K562 (cell line): Measurements from ENCODE around the gene PPP1R15A. TPM values are rescaled to one million over a fixed set of nuclear protein-coding genes. Genes with fewer than 3 reads are reported as not detected.

ENCODE experiments used
- ATF7 ChIP-seq: fragments of 450-650 bp; IDR thresholded peaks from 2 replicates; pipeline ENCODE4 v1.7.1; 2014; ENCODE audit warnings: mild to moderate bottlenecking, moderate library complexity
- BCOR ChIP-seq: fragments of 450-650 bp; IDR thresholded peaks from 2 replicates; pipeline ENCODE4 v1.6.1; 2016
- CBFA2T3 ChIP-seq: fragments of 450-650 bp; IDR thresholded peaks from 2 replicates; pipeline ENCODE4 v1.6.1; 2017
- CC2D1A ChIP-seq: fragments of 450-650 bp; IDR thresholded peaks from 2 replicates; pipeline ENCODE4 v1.6.1; 2017; ENCODE audit warnings: mild to moderate bottlenecking
- CSDE1 ChIP-seq, 2 experiments: fragments of 450-650 bp; IDR thresholded peaks; 2 replicates each; pipeline ENCODE4 v1.6.1; 2016; ENCODE audit warnings: mild to moderate bottlenecking in 1 of 2
- EP400 ChIP-seq: fragments of 450-650 bp; IDR thresholded peaks from 2 replicates; pipeline ENCODE4 v1.6.1; 2017; ENCODE audit warnings: antibody characterized with exemption, mild to moderate bottlenecking, moderate library complexity
- EZH2 ChIP-seq: IDR thresholded peaks from 2 replicates; pipeline ENCODE4 v1.6.1; 2012; ENCODE audit warnings: low read depth, mild to moderate bottlenecking, inconsistent platforms, low read length, borderline replicate concordance
- HMBOX1 ChIP-seq: sonication (generic); IDR thresholded peaks from 2 replicates; pipeline ENCODE4 v1.6.1; 2016
- MTA2 ChIP-seq: fragments of 450-650 bp; IDR thresholded peaks from 2 replicates; pipeline ENCODE4 v1.6.1; 2016; ENCODE audit warnings: low read depth
- NFATC3 ChIP-seq: fragments of 450-650 bp; IDR thresholded peaks from 2 replicates; pipeline ENCODE4 v1.6.1; 2017; ENCODE audit warnings: mild to moderate bottlenecking
- RAD51 ChIP-seq: fragments of 450-650 bp; IDR thresholded peaks from 2 replicates; pipeline ENCODE4 v1.7.1; 2016; ENCODE audit warnings: low read depth, mild to moderate bottlenecking, borderline replicate concordance
- RB1 ChIP-seq: fragments of 450-650 bp; IDR thresholded peaks from 2 replicates; pipeline ENCODE4 v1.6.1; 2017; ENCODE audit warnings: low read depth, mild to moderate bottlenecking
- RBM25 ChIP-seq: fragments of 200-400 bp; formaldehyde crosslinking; IDR thresholded peaks from 2 replicates; pipeline ENCODE4 v1.6.1; 2018; ENCODE audit warnings: low read length, low read depth, moderate library complexity; ENCODE audit not compliant: severe bottlenecking
- SOX6 ChIP-seq: fragments of 450-650 bp; IDR thresholded peaks from 2 replicates; pipeline ENCODE4 v1.6.1; 2014; ENCODE audit warnings: mild to moderate bottlenecking
- TEAD2 ChIP-seq: fragments of 450-650 bp; IDR thresholded peaks from 2 replicates; pipeline ENCODE4 v1.6.1; 2016; ENCODE audit warnings: missing genetic modification characterization, control low read depth, missing compliant biosample characterization
- YY1 ChIP-seq, 3 experiments: IDR thresholded peaks; 2 replicates each; pipeline ENCODE4 v1.6.1; 2011; ENCODE audit warnings: low read length in 2 of 3, mild to moderate bottlenecking in 2 of 3, moderate library complexity in 2 of 3, borderline replicate concordance in 1 of 3, control low read depth in 1 of 3, low read depth in 1 of 3; ENCODE audit not compliant: insufficient read depth in 3 of 3, insufficient replicate concordance in 2 of 3, control insufficient read depth in 1 of 3, insufficient read length in 1 of 3; ENCODE audit errors: extremely low read depth in 1 of 3
- ZNF140 ChIP-seq: fragments of 250-450 bp; sonication (Bioruptor Pico); IDR thresholded peaks from 2 replicates; pipeline ENCODE4 v1.8.0; 2021; ENCODE audit warnings: moderate library complexity, mild to moderate bottlenecking, inconsistent platforms
- ZNF143 ChIP-seq: sonication (generic); formaldehyde crosslinking; IDR thresholded peaks from 2 replicates; pipeline ENCODE4 v1.9.0; 2022; ENCODE audit warnings: mild to moderate bottlenecking, missing genetic modification reagents
- ZNF239 ChIP-seq: fragments of 250-450 bp; sonication (Bioruptor Pico); IDR thresholded peaks from 2 replicates; pipeline ENCODE4 v1.4.0; 2020; ENCODE audit warnings: mild to moderate bottlenecking
- ZNF384 ChIP-seq: IDR thresholded peaks from 2 replicates; pipeline ENCODE4 v1.6.1; 2012; ENCODE audit warnings: low read depth, low read length, improper control_type of control experiment
- ZNF512 ChIP-seq: IDR thresholded peaks from 2 replicates; pipeline ENCODE4 v1.6.1; 2016; ENCODE audit warnings: missing genetic modification characterization, missing compliant biosample characterization
- ZNF830 ChIP-seq: fragments of 250-450 bp; sonication (Bioruptor Pico); IDR thresholded peaks from 2 replicates; pipeline ENCODE4 v1.5.0; 2021; ENCODE audit warnings: mild to moderate bottlenecking
- polyA plus RNA-seq, 8 experiments: library from polyadenylated mRNA; depleted of rRNA in 4 of 8; stranded (reverse) in 5 of 8; unstranded in 3 of 8; fragments of >200 nt; fragmentation: Nextera tagmentation in 2 of 8; fragmentation: Illumina TruSeq in 1 of 8; extraction: Ambion mirVana in 2 of 8; extraction: Trizol in 1 of 8; gene quantifications; 2 replicates each; pipeline versions ENCODE4 v1.2.1 to v1.2.3, GENCODE V29; 2011 to 2014; ENCODE audit warnings: inconsistent platforms in 1 of 8, missing spikeins in 1 of 8
- total RNA-seq, 7 experiments: library from RNA; depleted of rRNA in 6 of 7; stranded (reverse); fragments of >200 nt in 6 of 7; fragmentation: Illumina TruSeq in 2 of 7; extraction: Trizol in 2 of 7; gene quantifications; 2 replicates each; pipeline versions ENCODE4 v1.2.1 to v1.2.3, GENCODE V29; 2011 to 2021; ENCODE audit warnings: low replicate concordance in 1 of 7
- TF ChIP-seq, protein P1 (sequence below): fragments of 150-350 bp; IDR thresholded peaks from 2 replicates; pipeline ENCODE4 v1.6.1; 2014; ENCODE audit warnings: low read depth, mild to moderate bottlenecking, low read length, borderline replicate concordance

The PPP1R15A gene
- total and polyA plus RNA-seq, 9 of the 15 experiments (the other 6 are each of a cell fraction or from before 2014, with no cell fraction given) = 0.42 to 73.7 (median 44.0) TPM

GRCh38 chr19:48844472-48844871 lies 27.7 kb upstream of the PPP1R15A start (continued):
- no peak for TF ChIP-seq ZNF512 (tag)
- TF ChIP-seq SOX6 = no peak
- no peak for TF ChIP-seq NFATC3
- no peak for TF ChIP-seq ATF7
- TF ChIP-seq CBFA2T3 = no peak
- TF ChIP-seq ZNF239 (CRISPR knock-in tag) = no peak
- peak; percentile 64; the same call in 1 of the 2 replicates for TF ChIP-seq RAD51
- TF ChIP-seq EP400 = no peak
- TF ChIP-seq YY1 (IDR thresholded peaks at IDR 0.05; ENCODE audit: borderline replicate concordance in 1 of 3, control insufficient read depth in 1 of 3, extremely low read depth in 1 of 3, insufficient read depth in 3 of 3, insufficient read length in 1 of 3, insufficient replicate concordance in 2 of 3, low read depth in 1 of 3, low read length in 2 of 3) = no peak
- TF ChIP-seq ZNF143 (CRISPR knock-in tag) = no peak
- peak; percentile 77; the same call in 1 of the 2 replicates for TF ChIP-seq TEAD2 (tag)
- TF ChIP-seq MTA2 = no peak
- no peak for TF ChIP-seq ZNF140 (CRISPR knock-in tag)
- no peak for TF ChIP-seq EZH2
- TF ChIP-seq ZNF384 = peak; percentile 75
- no peak for TF ChIP-seq HMBOX1
- no peak for TF ChIP-seq CSDE1 (IDR thresholded peaks at IDR 0.05)
- TF ChIP-seq RB1 = no peak
- TF ChIP-seq, protein P1, sequence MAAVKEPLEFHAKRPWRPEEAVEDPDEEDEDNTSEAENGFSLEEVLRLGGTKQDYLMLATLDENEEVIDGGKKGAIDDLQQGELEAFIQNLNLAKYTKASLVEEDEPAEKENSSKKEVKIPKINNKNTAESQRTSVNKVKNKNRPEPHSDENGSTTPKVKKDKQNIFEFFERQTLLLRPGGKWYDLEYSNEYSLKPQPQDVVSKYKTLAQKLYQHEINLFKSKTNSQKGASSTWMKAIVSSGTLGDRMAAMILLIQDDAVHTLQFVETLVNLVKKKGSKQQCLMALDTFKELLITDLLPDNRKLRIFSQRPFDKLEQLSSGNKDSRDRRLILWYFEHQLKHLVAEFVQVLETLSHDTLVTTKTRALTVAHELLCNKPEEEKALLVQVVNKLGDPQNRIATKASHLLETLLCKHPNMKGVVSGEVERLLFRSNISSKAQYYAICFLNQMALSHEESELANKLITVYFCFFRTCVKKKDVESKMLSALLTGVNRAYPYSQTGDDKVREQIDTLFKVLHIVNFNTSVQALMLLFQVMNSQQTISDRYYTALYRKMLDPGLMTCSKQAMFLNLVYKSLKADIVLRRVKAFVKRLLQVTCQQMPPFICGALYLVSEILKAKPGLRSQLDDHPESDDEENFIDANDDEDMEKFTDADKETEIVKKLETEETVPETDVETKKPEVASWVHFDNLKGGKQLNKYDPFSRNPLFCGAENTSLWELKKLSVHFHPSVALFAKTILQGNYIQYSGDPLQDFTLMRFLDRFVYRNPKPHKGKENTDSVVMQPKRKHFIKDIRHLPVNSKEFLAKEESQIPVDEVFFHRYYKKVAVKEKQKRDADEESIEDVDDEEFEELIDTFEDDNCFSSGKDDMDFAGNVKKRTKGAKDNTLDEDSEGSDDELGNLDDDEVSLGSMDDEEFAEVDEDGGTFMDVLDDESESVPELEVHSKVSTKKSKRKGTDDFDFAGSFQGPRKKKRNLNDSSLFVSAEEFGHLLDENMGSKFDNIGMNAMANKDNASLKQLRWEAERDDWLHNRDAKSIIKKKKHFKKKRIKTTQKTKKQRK = no peak
- peak; percentile 36 for TF ChIP-seq RBM25
- no peak for TF ChIP-seq BCOR
- peak; percentile 85; the same call in 1 of the 2 replicates for TF ChIP-seq CC2D1A
- TF ChIP-seq ZNF830 (CRISPR knock-in tag) = no peak
